Umbilical cord (tissue), 2 donors: ENCODE data around the gene RARRES1. TPM values are rescaled to one million over a fixed set of nuclear protein-coding genes. Genes with fewer than 3 reads are reported as not detected.
"Not testable (repeated sequence)": the region's sequence is repeated elsewhere in the genome, so short reads cannot be mapped to it uniquely, and the experiment has no call there.

Experiments
- DNase-seq: peaks from one replicate; pipeline ENCODE4 v3.0.0-alpha.2; 2015; ENCODE audit warnings: low spot score
- total RNA-seq: library from RNA; depleted of rRNA; stranded (reverse); fragments of >200 nt; gene quantifications from one replicate; pipeline ENCODE4 v1.2.3, GENCODE V29; 2014; ENCODE audit warnings: low replicate concordance; ENCODE audit not compliant: insufficient read depth

Gene RARRES1
- total RNA-seq, 1 donor from 2014 or later, result 2.6 TPM

DNA sequence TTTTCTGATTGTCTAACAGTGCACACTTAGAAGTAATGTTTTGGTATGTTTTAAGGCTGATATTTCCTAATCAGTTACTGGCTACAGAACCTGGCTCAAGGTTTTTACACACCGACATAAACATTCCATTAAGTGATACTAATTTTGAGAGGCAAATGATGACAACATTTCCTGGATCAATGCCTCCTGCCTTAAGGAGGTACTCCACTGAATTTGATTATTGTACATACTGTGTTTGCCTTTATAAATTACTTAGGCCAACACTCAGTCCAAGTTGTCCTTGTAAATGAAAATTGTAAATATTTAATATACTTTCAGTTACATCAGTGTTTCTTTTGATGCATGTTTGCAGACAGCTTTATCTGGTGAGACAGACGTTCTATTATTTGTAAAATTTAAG is 35.6 kb downstream of the RARRES1 start:
- no peak for DNase-seq

DNA sequence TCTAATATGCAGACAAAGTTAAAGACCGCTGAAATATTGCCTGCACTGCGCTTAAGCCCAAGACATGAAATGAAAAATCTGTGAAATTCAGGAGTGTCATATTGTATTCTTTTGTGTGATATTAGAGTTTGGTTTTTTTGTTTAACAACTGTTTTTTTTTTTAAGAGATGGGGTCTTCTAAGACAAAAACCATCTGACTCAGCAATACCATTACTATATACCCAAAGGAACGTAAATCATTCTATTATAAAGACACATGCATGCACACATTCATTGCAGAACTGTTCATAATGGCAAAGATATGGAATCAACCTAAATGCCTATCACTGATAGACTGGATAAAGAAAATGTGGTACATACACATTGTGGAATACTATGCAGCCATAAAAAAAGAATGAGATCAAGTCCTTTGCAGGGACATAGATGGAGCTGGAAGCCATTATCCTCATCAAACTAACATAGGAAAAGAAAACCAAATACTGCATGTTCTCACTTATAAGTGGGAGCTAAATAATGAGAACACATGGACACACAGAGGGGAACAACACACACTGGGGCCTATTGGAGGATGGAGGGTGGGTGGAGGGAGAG is 38.3 kb downstream of the RARRES1 start:
- DNase-seq, result not testable (repeated sequence)

DNA sequence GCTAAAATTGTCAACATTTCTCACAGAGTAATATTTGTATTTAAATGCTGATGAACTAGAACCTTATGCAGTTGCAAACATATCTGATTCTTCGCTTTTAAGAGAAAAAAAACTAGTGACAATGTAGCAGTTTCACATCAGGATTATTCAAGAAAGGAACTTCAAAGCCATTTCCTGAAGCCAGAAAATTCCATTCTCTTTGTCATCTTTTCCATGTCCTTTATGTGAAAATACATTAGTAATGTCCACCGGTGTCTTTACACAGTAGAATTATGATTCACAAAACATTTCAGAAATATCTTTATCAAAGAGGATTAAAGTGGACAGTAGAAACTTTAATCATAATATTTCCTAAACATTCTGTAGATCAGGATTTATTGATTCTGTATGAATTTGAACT is 47.1 kb downstream of the RARRES1 start:
- DNase-seq, result no peak

DNA sequence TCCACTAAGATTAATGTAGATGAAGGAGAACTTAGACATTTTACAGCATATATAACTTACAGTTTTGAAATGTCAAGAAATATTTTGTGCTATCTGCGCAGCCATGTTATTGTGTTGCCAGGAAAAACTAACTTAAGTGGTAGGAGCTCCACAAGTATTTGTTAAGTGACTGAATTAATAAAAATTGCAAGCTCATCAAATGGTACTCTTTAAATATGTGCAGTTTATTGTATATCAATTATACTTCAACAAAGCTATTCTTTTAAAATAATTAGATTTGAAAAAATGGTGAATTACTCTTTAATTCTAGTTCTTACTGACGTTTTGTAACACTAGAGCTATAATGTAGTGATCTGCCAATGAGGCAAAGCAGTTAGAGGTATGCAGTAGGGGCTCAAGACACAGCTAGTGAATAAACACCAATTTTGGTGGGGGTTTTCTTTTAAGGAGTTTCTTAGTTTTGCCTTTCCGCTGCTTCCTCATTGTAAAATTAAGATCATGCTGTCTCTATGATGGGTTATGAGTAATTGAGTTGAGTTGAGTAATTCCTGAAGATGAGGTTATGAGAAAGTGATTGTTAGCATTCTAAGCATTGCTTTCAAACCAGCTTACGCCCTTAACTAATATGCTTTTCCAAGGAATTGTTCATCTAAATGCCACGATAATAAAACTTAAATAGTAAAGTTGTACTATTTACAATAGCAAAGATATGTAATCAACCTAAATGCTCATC is 48.9 kb downstream of the RARRES1 start:
- DNase-seq, result no peak

DNA sequence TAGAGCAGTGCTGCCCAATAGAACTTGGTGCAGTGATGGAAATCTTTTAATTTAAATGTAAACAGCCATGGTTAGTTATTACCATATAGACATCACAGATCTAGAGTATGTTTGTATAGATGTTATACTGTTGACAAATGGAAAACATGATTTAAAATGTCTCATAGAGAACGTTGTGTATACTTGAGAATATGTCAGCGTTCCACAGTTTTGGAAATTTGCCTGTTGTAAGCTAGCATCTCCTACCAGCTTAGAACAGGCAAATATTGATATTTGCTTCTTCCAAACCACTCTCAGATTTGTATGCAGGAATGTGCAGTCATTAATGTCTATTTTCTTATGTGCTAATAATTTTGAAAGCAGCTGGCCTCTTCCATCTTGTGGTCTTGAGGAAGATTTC is 51.4 kb downstream of the RARRES1 start:
- DNase-seq, result no peak

DNA sequence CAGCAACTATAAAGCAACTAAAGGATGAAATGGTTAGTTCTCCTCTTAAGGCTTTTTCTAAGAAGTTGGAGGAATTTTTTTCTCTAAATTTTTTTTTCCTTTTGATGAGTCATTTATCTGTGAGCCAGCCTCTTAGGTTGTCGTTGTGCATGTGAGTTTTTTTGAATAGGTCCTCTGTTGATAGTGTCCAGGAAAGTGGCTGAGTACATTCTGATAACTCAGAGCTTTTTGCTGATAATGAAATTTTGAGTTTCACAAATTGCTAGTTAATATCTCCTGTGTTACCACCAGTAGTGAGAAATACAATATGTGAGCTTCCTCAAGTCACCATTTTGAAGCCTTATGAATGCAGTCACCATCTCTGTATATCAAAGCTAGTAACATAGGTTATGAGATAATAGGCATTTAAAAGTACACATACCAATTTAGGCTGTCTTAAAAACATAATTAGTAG is 52.7 kb downstream of the RARRES1 start:
- DNase-seq, result peak; percentile 5

DNA sequence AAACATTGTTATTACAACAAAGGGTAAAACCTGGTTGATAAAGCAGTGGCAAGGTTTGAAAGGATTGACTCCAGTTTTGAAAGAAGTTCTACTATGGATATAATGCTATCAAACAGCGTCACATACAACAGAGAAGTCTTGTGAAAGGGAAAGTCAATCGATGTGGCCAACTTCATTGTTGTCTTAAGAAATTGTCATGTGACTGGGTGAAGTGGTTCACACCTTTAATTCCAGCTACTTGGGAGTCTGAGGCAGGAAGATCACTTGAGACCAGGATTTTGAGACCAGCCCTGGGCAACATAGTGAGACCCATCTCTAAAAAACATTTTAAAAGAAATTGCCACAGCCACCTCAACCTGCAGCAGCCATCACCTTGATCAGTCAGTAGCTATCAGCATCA is 53.6 kb downstream of the RARRES1 start:
- DNase-seq, result no peak

DNA sequence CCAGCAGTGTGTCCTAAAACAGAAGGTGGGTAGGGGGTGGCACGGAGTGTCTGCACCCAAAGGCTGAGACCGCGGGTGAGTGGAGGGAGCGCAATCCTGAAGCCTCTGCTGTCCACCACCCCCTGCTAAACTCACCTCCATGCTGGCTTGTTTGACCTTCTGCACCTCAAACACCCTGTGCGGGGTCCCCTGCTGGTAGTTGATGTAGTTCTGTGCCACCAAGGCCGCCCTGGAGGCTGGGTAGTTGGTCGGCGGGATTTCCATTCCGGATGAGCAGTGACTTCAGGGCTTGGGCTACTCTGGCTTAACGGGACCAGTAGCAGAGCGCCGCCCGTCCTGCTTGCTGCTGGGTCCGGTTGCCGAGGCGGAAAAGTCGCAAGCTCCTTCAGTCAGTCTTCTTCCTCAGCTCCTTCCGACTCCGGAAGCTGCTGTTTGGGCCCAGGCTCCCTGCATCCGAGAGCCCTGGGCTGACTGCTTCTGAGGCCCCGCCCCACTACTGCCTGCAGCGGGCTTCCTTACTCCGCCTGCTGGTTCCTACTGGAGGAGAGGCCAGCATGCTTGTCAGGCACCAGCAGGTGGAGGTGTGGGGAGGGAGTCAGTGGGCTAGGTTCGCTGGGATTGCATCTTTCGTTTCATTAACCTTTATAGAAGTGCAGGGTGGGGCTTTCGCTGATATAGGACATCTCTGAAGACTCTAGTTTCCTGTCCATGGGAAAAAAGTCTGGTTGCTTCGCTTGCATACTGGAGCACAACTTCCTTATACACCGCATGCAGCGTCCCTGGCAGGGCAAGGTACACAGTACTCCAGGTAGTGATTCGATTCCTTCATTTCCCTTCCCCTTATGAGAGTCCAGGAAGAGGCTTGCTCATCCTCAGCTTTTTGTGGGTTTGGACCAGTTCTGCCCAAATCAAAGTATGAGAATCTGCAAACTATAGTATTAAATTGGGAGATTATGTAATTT is 59.8 kb downstream of the RARRES1 start, which contains the start of gene LXN:
TSS of gene LXN (minus strand) at position 434 of the 962 bp plus-strand sequence. CDS start at position 264, 170 bp downstream.
- peak; percentile 94 for DNase-seq

DNA sequence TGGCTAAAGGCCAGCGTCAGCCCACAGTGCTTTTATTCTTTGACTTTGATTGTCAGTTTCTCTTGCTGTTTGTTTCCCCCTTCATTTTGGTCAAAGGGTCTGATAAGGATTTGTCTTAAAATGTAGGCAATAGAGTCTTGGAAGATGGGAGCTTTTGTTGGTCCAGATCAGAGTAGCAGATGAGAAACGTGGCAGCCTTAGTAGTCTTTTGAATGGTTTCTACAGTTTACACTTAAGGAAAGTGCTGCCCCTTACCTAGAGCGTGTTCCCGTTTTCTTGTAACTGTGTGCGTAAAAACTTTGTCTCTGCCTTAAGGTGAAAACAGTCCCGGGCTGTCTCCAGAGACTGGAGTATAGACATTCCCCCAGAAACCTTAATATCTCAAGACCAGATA is 60.4 kb downstream of the RARRES1 start:
- peak; percentile 1 for DNase-seq

DNA sequence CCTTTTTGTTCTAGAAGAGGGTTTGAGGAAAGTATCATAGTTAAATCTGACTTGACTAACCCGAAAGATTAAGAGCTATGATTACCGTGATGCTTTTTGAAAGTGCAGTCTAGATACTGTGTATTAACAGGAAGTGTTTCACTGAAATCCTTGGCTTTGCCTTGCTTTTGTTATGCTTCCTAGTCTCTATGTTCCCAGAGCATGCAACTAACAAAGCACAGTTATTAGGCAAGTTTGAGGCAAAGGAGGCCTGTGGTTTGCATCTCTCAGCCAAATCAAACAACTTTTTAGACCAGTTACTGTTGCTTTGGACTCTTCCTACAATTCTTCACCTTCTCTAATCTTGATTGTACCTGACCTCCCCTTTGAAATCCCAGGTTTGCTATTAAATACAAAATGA is 63.8 kb downstream of the RARRES1 start:
- no peak for DNase-seq

DNA sequence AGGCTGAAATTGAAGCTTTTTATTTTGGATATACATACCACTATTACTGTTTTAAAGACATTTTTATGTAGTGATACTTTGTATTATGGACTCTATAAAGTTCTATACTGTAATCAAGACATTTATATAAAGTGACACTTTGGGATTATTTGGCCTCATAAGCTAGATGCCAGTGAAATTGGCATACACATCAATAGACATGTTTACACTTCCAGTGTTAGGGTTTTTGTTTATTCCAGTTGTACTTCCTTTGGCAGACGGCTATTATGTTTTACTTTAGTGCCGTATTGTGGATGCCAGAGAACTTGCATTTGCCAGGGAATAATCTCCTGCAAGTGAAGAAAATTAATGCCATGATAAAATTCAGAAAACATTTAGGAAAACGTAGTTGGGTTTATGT is 65.8 kb downstream of the RARRES1 start:
- no peak for DNase-seq

DNA sequence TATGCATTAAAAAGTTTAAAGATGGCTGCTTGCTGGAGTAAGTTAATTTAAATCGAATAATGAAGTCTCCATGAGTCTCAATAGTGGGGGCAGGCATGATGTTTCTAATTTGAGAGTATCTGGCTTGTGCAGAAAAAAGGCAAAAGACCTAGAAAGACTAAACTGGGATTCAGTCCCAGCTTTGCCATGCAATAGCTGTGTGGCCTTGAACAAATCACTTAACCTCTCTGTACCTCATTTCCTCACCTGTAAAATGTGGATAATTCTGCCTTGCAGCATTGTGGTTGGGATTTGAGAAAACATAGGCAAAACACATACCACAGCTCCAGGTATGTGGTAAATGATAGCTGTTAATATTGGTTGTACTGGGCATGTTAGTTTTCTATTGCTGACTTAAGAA is 68.4 kb downstream of the RARRES1 start:
- DNase-seq, result no peak

DNA sequence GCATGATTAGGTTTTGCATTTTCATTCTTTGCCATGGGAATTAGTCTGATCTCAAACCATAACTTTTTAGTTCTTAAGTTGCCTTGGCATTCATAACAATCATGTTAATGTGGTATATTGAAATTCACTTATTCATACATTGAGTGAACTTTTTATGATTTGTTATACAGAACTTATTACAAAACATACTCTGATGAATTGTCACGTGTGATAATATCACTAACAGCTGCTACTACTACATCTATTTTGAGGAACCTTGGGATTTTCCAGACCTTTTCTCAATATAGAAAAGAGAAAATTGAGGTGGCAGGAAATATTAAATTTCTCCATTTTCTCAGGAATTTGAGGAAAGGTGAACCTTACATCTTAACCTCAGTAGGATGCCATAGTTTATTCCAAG is 69.0 kb downstream of the RARRES1 start:
- no peak for DNase-seq

DNA sequence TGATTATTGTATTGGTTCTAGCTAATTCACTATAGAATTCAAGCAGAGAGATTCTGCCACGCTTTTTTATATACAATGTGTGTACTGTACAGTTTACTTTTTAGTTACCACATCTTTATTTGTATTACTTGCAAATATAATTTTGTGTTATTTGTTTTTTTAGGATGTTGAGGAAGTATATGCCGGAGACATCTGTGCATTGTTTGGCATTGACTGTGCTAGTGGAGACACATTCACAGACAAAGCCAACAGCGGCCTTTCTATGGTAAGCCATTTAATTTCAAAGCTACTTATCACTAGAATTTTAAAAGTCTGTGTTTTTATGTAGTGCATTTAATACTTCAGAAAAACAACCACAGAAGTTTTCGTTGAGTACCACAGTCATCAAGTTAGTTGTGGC is 71.5 kb downstream of the RARRES1 start:
- no peak for DNase-seq

DNA sequence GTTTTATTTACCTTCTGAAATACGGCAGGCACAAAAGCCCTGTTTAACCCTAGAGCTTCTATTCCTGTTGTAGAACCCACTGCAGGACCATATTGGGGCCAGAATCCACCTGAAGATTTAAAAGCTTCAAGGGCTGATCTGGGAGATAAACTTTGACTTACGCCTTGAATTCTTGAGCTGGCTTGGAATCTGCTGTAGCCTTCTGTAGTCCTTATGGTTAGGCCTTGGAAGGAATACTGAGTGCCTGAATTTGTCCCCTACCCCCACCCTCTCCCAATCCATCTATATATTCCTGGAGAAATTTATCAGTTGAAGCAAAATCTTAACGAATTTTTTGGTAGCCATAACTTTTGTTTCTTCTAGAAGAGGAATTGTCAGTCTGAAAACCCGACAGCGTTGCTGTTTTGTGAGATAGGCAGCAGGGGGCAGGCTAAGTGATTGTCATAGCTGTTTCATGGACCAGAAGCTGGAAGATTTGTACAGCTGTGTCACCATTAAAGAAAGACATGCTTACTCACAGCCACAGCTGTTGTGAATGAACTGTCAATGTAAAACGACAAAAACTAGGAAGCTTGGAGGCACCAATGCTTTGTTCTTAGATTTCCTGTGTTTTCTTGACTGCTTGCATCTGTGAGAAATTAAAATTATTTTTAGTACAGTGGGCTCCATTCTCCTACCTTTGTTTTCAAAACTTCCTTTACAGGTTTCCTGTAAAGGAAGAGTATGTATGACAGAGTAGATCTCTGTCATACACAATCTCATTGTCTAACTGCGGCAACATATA is 72.6 kb downstream of the RARRES1 start:
- peak; percentile 43 for DNase-seq

DNA sequence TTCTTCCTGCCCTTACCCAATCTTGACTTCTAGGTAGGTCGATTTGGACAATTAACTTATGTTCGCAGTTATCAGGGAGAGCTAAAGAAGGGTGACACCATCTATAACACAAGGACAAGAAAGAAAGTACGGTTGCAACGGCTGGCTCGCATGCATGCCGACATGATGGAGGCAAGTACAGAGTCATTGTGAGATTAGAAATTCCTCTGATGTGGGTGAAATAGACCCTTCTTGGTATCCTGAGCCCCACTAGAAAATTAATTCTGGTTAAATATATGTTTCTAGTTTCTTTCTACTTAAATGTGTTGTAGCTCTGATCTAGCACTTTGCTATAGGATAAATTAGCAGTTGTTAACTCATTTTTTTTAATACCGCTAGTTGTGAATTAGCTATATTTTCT is 73.4 kb downstream of the RARRES1 start:
- no peak for DNase-seq

DNA sequence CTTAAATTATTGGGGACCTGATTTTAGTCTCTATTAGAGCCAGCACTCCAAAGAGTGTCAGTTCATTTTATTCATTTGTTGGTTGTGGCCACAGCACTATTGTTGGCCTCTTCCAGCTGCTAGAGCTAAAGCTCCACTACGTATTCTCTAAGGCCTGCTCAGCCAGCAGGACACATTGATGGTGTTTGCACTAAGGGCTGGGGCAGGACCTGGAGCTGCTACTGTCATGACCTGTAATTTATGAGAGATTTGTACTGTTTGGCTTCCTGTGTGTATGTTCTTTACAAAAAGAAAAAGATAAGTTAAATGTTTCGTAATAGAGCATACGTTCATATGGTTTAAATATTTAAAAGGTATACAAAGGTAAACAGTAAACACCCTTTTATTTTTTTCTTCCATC is 79.8 kb downstream of the RARRES1 start:
- DNase-seq, result no peak

DNA sequence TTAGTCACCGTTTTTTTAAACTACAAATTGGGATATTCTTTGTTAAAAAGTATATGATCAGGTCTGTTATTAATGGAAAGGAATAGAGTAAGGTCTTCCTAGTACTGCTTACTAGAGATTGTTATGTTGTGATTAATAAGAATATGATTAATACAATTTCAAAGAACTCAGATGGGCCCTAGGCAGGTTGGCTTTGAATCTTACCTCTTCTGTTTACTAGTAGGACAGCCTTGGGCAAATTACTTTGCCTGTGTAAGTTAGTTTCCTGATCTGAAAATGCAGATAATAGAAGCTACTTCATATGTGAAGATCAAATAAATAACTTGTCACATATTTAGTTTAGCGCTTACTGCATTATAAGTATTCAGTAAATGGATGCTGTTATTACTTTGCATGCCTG is 81.1 kb downstream of the RARRES1 start:
- DNase-seq, result no peak

DNA sequence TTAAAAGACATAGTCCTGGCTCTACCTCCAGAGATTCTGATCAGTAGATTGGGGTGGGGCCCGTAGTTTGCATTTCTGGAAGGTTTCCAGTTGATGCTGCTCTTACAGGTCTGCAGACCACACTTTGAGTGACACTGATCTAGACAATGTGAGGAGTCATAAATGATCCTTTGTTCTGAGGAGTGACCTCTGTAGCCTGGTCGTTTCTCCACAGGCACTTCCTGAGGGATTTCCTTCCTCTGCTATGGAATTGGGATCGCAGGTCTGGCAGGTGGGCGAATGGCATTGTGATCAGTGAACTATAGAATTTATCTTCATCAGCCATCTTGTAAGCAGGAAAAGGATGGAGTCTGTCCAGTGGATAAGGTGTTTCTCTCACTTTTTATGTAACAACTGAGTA is 82.5 kb downstream of the RARRES1 start:
- no peak for DNase-seq
